ENCODE data around the gene COLGALT1. TPM values are rescaled to one million over a fixed set of nuclear protein-coding genes. Genes with fewer than 3 reads are reported as not detected.
"Not testable (repeated sequence)": the region's sequence is repeated elsewhere in the genome, so short reads cannot be mapped to it uniquely, and the experiment has no call there.

The COLGALT1 gene
- polyA plus RNA-seq, 1 of the 3 experiments (the other 2 are of a cell fraction), result 83.8 TPM

GRCh38 chr19:17594296-17594695 is 38.8 kb downstream of the COLGALT1 start:
- H3K4me3 ChIP-seq (ENCODE audit: low read depth in 2 of 2, low read length in 1 of 2); DNase-seq; H3K36me3 ChIP-seq (replicated peaks in 1 of 2; ENCODE audit: control insufficient read depth in 1 of 2, insufficient read depth in 2 of 2, low read length in 1 of 2); CTCF ChIA-PET; H4K20me1 ChIP-seq (ENCODE audit: insufficient read depth); H3K27me3 ChIP-seq (ENCODE audit: insufficient read depth); H3K9ac ChIP-seq; H3F3A ChIP-seq (replicated peaks; ENCODE audit: insufficient read depth); H3K79me2 ChIP-seq (ENCODE audit: insufficient read depth); H3K9me2 ChIP-seq; H2AFZ ChIP-seq (ENCODE audit: low read depth); H3K27ac ChIP-seq (ENCODE audit: low read depth in 2 of 2, low read length in 1 of 2); POLR2A ChIA-PET; H3K4me2 ChIP-seq; H3K4me1 ChIP-seq (ENCODE audit: control insufficient read depth in 1 of 2, insufficient read depth in 2 of 2, low read depth in 1 of 2, low read length in 1 of 2); H3K9me3 ChIP-seq: not testable (repeated sequence)
- WGBS (ENCODE audit: low lambda C conversion rate), result 41% methylated on average over 7 of the region's 7 CpGs

GRCh38 chr19:17598063-17598462 is 42.6 kb downstream of the COLGALT1 start:
- POLR2A ChIA-PET, result interaction anchor here (0.6 kb wide), 1 partner anchor 17 kb away, joined by 3 read pairs; no protein-coding TSS in a partner anchor
- H4K20me1 ChIP-seq (ENCODE audit: insufficient read depth); CTCF ChIA-PET; H3K4me2 ChIP-seq; H3K9me2 ChIP-seq; H3K9me3 ChIP-seq; H3F3A ChIP-seq (replicated peaks; ENCODE audit: insufficient read depth); DNase-seq; H3K9ac ChIP-seq; H3K27ac ChIP-seq (ENCODE audit: low read depth in 2 of 2, low read length in 1 of 2); H3K4me3 ChIP-seq (ENCODE audit: low read depth in 2 of 2, low read length in 1 of 2); H3K4me1 ChIP-seq (ENCODE audit: control insufficient read depth in 1 of 2, insufficient read depth in 2 of 2, low read depth in 1 of 2, low read length in 1 of 2); H3K36me3 ChIP-seq (replicated peaks in 1 of 2; ENCODE audit: control insufficient read depth in 1 of 2, insufficient read depth in 2 of 2, low read length in 1 of 2); H2AFZ ChIP-seq (ENCODE audit: low read depth); H3K79me2 ChIP-seq (ENCODE audit: insufficient read depth): not testable (repeated sequence)
- WGBS (ENCODE audit: low lambda C conversion rate), result 80% methylated on average over 8 of the region's 8 CpGs
- H3K27me3 ChIP-seq (ENCODE audit: insufficient read depth), result peaks cover 37% of the 10 kb centered on the region; the same call in 1 of the 2 replicates

- Histone ChIP-seq H3K4me1 (ENCODE audit: control insufficient read depth in 1 of 2, insufficient read depth in 2 of 2, low read depth in 1 of 2, low read length in 1 of 2) (peaks cover 0 to 5% of the 10 kb centered on the region in 2 experiments; a peak in 1 of 4 replicates), H3K9me2 (no peaks in the 10 kb centered on the region), H3K9ac (no peak overlapping the region), H3K9me3 (no peaks in the 10 kb centered on the region), H3K79me2 (ENCODE audit: insufficient read depth) (no peaks in the 10 kb centered on the region), H3K27ac (ENCODE audit: low read depth in 2 of 2, low read length in 1 of 2) (no peak overlapping the region), H4K20me1 (ENCODE audit: insufficient read depth) (no peaks in the 10 kb centered on the region), H3K36me3 (replicated peaks in 1 of 2; ENCODE audit: control insufficient read depth in 1 of 2, insufficient read depth in 2 of 2, low read length in 1 of 2) (no peaks in the 10 kb centered on the region), H3K4me3 (ENCODE audit: low read depth in 2 of 2, low read length in 1 of 2) (no peak overlapping the region), H3F3A (replicated peaks; ENCODE audit: insufficient read depth) (no peaks in the 10 kb centered on the region), H2AFZ (ENCODE audit: low read depth) (no peak overlapping the region), H3K4me2 (no peak overlapping the region), H3K27me3 (ENCODE audit: insufficient read depth) (peaks cover 45% of the 10 kb centered on the region; the same call in 1 of the 2 replicates)
- no peak for DNase-seq
- no peak for TF ChIP-seq RFX5 (IDR thresholded peaks at IDR 0.05; ENCODE audit: low read length)
- no peak for TF ChIP-seq ZBTB33 (IDR thresholded peaks at IDR 0.05; ENCODE audit: borderline replicate concordance, low read depth)
- TF ChIP-seq USF2 (IDR thresholded peaks at IDR 0.05; ENCODE audit: borderline replicate concordance, low read depth, low read length), result no peak
- no peak for TF ChIP-seq RAD21 (IDR thresholded peaks at IDR 0.05; ENCODE audit: low read length)
- no peak for TF ChIP-seq PBX3 (IDR thresholded peaks at IDR 0.05)
- no peak for TF ChIP-seq POLR2AphosphoS5 (IDR thresholded peaks at IDR 0.05; ENCODE audit: low read depth, low read length)
- no peak for TF ChIP-seq MXI1 (IDR thresholded peaks at IDR 0.05; ENCODE audit: low read depth, low read length)
- TF ChIP-seq ELF1 (IDR thresholded peaks at IDR 0.05), result no peak
- TF ChIP-seq EZH2phosphoT487 (IDR thresholded peaks at IDR 0.05; ENCODE audit: borderline replicate concordance, low read depth), result no peak
- no peak for TF ChIP-seq EP300 (IDR thresholded peaks at IDR 0.05; ENCODE audit: borderline replicate concordance in 1 of 2, low read depth in 1 of 2, low read length in 1 of 2)
- TF ChIP-seq FOXJ3 (CRISPR knock-in tag; IDR thresholded peaks at IDR 0.05), result no peak
- no peak for TF ChIP-seq TAF1 (IDR thresholded peaks at IDR 0.05; ENCODE audit: borderline replicate concordance, low read depth, low read length)
- no peak for TF ChIP-seq TCF12 (IDR thresholded peaks at IDR 0.05)
- TF ChIP-seq RXRA (IDR thresholded peaks at IDR 0.05; ENCODE audit: borderline replicate concordance, low read depth), result no peak
- TF ChIP-seq JUND (IDR thresholded peaks at IDR 0.05), result no peak
- no peak for TF ChIP-seq NRF1 (IDR thresholded peaks at IDR 0.05; ENCODE audit: low read depth, low read length)
- no peak for TF ChIP-seq FOXM1 (IDR thresholded peaks at IDR 0.05; ENCODE audit: low read depth)
- 78% methylated on average over 9 of the region's 9 CpGs for WGBS (ENCODE audit: low lambda C conversion rate)
- POLR2A ChIA-PET, result no interaction called here
- CTCF ChIA-PET, result interaction anchor here (0.6 to 1.0 kb wide), 2 partner anchors 60 to 88 kb away, joined by 3 read pairs; no protein-coding TSS in a partner anchor
Observed at GRCh38 chr19:17598953-17599352, 43.5 kb downstream of the COLGALT1 start.

Data from SK-N-SH (cell line).